HPDE6-E6E7 (cell line): Measurements from ENCODE around the gene AOPEP.
A peak's percentile ranks its signal among the peaks of the same experiment; 100 is the strongest.

Experiments
- DNase-seq: peaks from one replicate; pipeline ENCODE4 v3.0.0; 2011; ENCODE audit warnings: missing footprints; ENCODE audit errors: extremely low spot score

Gene AOPEP

DNA sequence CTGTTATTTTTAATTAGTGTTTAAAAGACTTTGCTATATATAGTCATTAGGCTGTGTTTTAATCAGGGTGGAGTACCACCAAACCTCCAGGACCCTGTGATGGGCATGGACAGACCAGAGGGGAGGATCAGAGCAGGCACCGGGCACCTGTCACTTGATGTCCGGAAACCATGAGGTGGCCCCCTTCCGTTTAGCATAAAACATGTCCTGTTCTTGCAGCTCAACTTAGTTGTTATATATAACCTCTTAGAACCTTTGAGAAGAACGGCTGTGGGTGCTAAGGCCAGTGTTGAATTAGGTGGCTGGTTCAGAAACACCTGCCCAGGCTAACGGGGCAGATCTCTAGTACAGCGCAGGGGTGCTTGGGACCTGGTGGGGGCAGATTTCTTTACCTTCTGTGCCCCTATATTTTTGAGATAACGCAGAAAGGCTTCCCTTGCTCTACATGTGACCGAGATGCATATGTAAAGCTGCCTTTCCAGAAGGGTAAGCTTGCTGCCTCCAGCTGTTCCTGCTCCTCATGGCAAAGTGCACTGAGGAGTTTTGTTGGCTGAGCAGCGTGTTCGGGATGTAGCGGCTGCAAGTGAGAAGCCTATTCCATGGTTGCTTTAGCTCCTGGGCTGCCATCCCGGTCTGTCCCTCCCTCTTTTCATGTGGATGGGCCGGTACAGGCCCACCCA is 335.6 kb downstream of the AOPEP start:
- no peak for DNase-seq

GRCh38 chr9:95062596-95063065 is 336.1 kb downstream of the AOPEP start:
- no peak for DNase-seq

- DNase-seq = no peak
Observed at GRCh38 chr9:95063300-95063699, 336.8 kb downstream of the AOPEP start.

- DNase-seq = no peak
Observed at GRCh38 chr9:95065224-95065623, 338.7 kb downstream of the AOPEP start.

- no peak for DNase-seq
Observed at GRCh38 chr9:95067057-95067456, 340.6 kb downstream of the AOPEP start.

GRCh38 chr9:95067897-95068296 is 341.4 kb downstream of the AOPEP start:
- DNase-seq = no peak

- no peak for DNase-seq
Observed at GRCh38 chr9:95070549-95071021, 344.1 kb downstream of the AOPEP start.

- no peak for DNase-seq
Observed at GRCh38 chr9:95071450-95071849, 345.0 kb downstream of the AOPEP start.

DNA sequence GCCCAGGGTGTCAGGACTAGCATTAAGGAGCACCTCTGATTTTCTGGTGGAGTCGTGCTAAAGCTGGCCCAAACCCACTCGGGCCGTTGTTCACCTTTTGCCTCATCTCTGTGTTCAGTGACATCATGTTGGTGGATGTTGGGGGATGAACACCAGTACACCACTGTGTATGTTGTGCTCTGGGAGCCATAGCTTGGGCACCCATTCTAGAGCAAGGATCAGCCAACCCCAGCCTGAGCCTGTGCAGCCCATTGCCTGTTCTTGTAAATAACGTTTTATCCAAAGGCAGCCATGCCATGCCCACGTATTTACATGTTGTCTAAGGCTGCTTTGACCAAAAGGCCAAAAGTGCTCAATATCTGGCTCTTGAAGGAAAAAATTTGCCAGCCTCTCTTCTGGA is 345.4 kb downstream of the AOPEP start:
- DNase-seq = no peak

- DNase-seq = peak; percentile 27
Observed at GRCh38 chr9:95073042-95073607, 346.6 kb downstream of the AOPEP start.

- DNase-seq = no peak
Observed at GRCh38 chr9:95073918-95074317, 347.4 kb downstream of the AOPEP start.

DNA sequence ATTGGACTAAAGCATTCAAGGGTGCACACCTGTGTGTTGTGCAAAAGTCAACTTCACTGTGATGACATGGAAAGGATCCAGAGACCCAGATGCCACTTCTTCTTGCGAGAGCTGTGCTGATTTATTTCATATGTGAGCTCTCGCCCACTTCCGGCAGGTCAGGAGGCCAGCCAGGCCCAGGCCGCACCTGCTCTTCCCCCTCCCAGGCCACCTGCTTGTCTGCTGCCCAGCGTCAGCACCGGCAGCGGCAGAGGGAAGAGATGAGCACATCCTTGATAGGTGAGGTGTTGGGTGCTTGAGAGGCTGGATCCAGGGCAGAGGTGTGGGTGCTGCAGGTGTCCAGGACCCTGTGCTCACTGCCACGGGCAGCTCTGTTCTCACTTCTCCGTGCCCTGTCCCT is 348.1 kb downstream of the AOPEP start:
- DNase-seq = no peak

- DNase-seq = no peak
Observed at GRCh38 chr9:95075700-95076099, 349.2 kb downstream of the AOPEP start.

GRCh38 chr9:95076696-95077052 is 350.2 kb downstream of the AOPEP start:
- no peak for DNase-seq

- DNase-seq = no peak
Observed at GRCh38 chr9:95077053-95077765, 350.7 kb downstream of the AOPEP start.

DNA sequence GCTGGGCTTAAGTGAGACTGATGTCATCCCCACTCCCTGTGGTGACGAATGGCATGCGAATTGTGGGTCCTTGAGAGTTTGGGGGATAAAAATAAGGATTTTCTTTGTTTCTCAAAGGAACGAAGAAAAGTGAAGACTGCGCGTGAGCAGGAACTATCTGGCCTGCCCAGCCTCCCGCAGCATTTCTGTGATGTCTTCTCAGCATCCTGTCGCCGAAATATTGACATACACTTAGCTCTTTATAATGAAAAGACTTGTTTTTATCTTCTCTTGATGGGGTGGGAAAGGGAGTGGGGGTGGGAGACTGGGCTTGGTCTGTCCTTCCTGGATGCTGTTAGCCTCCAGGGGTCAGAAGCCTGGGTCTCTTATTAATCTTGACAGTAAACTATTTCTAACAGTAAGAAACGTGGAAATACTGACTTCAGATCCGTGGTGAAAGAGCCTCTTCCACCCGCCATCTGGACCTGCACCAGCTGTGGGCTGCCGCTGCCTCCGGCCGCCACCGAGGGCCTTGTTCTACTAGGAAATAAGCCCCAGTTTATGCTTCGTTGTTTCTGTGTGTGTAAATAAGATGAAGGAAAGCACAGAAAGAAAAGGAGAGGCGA is 351.4 kb downstream of the AOPEP start:
- DNase-seq = no peak

- DNase-seq = no peak
Observed at GRCh38 chr9:95078511-95078910, 352.0 kb downstream of the AOPEP start.

DNA sequence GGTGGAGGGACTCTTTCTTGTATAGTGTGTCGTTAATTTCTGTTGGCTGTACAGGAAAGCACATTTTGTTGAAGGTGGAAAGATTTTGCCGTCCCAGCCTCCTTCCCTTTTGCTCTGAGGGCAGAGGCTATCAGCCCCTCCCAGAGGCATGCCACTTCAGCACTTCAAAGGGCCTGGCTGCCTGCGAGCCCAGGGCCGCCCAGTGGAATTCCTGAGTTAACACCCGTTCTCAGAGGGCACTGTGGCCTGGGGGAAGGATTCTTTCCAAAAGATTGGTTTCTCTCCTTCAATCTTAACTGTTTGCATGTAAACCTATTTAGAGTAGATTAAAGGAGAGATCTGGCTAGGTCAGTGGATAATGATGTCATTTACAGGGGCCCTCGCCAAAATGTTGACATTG is 352.4 kb downstream of the AOPEP start:
- no peak for DNase-seq

- no peak for DNase-seq
Observed at GRCh38 chr9:95079461-95079860, 353.0 kb downstream of the AOPEP start.

DNA sequence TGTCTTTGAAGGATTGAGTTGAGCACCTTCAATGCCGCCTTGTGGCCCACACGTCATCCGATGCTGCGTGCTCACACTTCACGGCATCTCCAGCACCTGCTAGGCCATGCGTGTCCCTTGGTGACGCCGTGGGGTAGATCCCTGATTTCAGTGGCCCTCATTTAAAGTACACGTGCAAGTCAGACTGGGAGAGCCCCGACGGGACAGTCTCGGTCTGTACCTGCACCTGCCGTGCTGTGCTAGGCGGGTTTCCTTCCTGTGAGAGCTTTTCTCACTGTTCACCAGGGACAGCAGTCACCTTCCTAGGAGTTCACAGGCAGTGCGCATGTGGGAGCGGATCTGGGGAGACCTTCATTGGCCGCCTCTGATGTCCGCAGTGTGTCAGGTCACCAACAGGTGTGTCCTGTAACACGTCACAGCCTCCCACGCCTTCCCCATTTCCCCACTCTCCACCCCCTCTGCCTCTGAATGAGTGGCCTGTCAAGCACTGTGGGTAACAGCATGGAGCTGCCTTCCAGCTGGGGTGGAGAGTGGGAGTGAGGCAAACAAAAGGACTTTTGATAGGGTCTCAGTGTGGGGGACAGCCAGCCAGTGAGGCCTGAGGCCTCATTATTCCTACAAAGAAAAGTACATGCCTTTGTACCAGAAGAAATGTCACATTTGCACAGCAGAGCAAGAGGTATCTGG is 354.6 kb downstream of the AOPEP start:
- no peak for DNase-seq

DNA sequence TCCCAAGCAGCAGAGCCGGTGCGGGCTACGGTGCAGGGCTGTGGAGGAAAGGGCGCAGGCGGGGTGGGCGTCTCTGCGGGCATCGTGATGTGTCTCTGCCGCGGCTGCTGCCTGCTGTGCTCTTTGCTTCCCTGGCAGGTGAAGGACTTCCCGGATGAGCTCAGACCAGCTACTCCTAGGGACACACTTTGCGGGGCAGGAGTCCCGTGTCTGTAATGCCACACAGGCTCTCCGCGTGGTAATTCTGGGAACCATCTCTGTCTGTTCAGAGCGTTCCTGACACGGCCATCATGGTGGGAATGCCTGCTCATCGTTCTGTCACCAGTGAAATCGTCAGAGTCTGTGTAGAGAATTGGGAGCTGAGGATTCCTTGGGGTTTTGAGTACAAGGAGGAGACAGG is 355.5 kb downstream of the AOPEP start:
- DNase-seq = no peak
